Measurements from ENCODE around the gene ACTL8.

DNA sequence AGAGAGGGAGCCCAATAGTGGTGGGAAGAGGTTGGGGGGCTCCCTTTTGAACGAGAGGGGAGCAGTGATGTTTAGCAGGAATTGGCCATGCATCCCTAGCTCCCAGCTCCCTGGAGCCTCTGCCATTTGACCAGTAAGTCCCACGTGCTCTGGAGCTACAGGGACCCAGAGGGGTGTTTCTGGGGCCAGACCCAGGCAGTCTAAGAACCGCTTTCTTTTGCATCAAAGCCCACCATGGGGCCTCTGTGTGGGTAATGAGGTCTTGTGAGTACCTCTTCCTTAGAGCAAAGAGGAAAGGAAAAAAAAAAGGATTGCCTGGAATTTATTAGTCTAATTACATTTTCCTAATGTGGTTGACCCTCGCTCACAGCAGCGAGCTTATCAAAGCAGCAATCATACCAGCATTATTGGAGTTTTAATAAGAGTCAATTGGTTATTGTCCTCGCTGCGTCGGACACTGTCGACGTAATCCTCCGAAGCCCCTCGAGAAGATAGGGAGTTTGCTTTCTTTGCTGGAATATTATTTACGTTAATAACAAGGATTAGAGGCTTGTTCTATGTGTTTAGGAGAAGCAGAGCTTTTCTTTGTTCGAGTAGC is 17.6 kb downstream of the ACTL8 start:
- TF ChIP-seq CTCF (IDR thresholded peaks at IDR 0.05 in 4 of 5, conservative IDR thresholded peaks at IDR 0.05 in 1 of 5) (no peak), POLR2A (IDR thresholded peaks at IDR 0.05) (no peak)
